Heart right ventricle (tissue), 16 donors: ENCODE measurements around the gene TRIM2. TPM values are rescaled to one million over a fixed set of nuclear protein-coding genes. Genes with fewer than 3 reads are reported as not detected.

Experiments used
- ATAC-seq, 8 donors: fragments of 200-7000 bp; cut with Tn5 transposase; one replicate each; pipeline ENCODE4 v1.9.1; 2020; ENCODE audit warnings: mild to moderate bottlenecking in 8 of 8, moderate library complexity in 8 of 8, moderate number of reproducible peaks in 1 of 8
- DNase-seq, 2 donors: peaks; one replicate each; pipeline ENCODE4 v3.0.0-alpha.2; 2020
- H3K27ac ChIP-seq, 10 donors: fragments of 200-600 bp; sonication (generic) in 2 of 10; one replicate each; pipeline versions ENCODE4 v1.5.0 to v1.8.0; 2020 to 2022; ENCODE audit warnings: mild to moderate bottlenecking in 3 of 10
- H3K27me3 ChIP-seq, 7 donors: fragments of 200-600 bp; one replicate each; pipeline ENCODE4 v1.8.0; 2021 to 2022; ENCODE audit warnings: mild to moderate bottlenecking in 2 of 7
- H3K36me3 ChIP-seq, 9 donors: fragments of 200-600 bp; sonication (generic) in 1 of 9; one replicate each; pipeline versions ENCODE4 v1.5.0 to v1.8.0; 2020 to 2022; ENCODE audit warnings: mild to moderate bottlenecking in 2 of 9
- H3K4me1 ChIP-seq, 9 donors: fragments of 200-600 bp; sonication (generic) in 1 of 9; one replicate each; pipeline versions ENCODE4 v1.5.0 to v1.8.0; 2020 to 2022; ENCODE audit warnings: mild to moderate bottlenecking in 4 of 9
- H3K4me3 ChIP-seq, 10 donors: fragments of 200-600 bp; sonication (generic) in 2 of 10; one replicate each; pipeline versions ENCODE4 v1.5.0 to v1.8.0; 2020 to 2022; ENCODE audit warnings: mild to moderate bottlenecking in 7 of 10, moderate library complexity in 2 of 10
- H3K9me3 ChIP-seq, 11 donors: fragments of 200-600 bp in 10 of 11; sonication (generic) in 2 of 11; one replicate each; pipeline versions ENCODE4 v1.5.0 to v1.8.0; 2013 to 2022; ENCODE audit warnings: mild to moderate bottlenecking in 2 of 11, control low read depth in 1 of 11, moderate library complexity in 1 of 11
- WGBS, 2 donors: extraction: QIAGEN DNeasy Blood & Tissue Kit; methylation state at CpG; one replicate each; pipeline ENCODE4 v1.1.7; 2013; ENCODE audit warnings: inconsistent platforms in 1 of 2; 5-methylcytosine and 5-hydroxymethylcytosine counted together
- intact Hi-C, 10 donors: fragments of 100-400 bp; cut with DNase I; formaldehyde crosslinking; loops; one replicate each; pipeline versions ENCODE4 v1.11.1 to v1.14.2; 2022
- polyA plus RNA-seq, 2 donors: library from polyadenylated mRNA; stranded (reverse); fragments of 200-250 nt; gene quantifications; one replicate each; pipeline ENCODE4 v1.2.3, GENCODE V29; 2013
- total RNA-seq, 10 donors: library from RNA; stranded (reverse); fragmentation: NEBNext Ultra II Directional in 3 of 10; extraction: Animal tissue kit (Norgen Biotek cat#: 25700) in 3 of 10; gene quantifications; one replicate each; pipeline versions ENCODE4 v1.2.1 to v1.2.4, GENCODE V29; 2021 to 2023
- TF ChIP-seq, protein P1 (sequence below), 9 donors: fragments of 200-600 bp; sonication (generic) in 2 of 9; IDR thresholded peaks; one replicate each; pipeline versions ENCODE4 v1.5.0 to v1.8.0; 2021 to 2022; ENCODE audit warnings: antibody characterized with exemption in 9 of 9, mild to moderate bottlenecking in 5 of 9, moderate library complexity in 1 of 9
- donor health status: Arrhythmogenic right ventricular cardiomyopathy.
- donor health status: ischemic (EF 13 %, LVEDD 7.1; RV severe dilation, severe dysfunction).
- donor health status: healthy with polysubstance abuse.
- donor health status: DM: no; HTN: yes; CAD: no.
- donor health status: DM: no; HTN: no; CAD: no.
- donor health status: ischemic (EF 25% LVEDD 6.9; RV normal size, moderate dysfunction).
- donor health status: ischemic (EF 25% LVEDD 5.7; RV mildly dilated, moderate dysfunction).
- donor health status: healthy.
- donor health status: DM: yes; HTN: yes; CAD: no.
- donor health status: Ischemic cardiomyopathy.
- donor health status: ischemic (EF 35%, LVEDD 5.7; RV mildly dilated, moderate dysfunction).
- donor health status: nonischemic (EF 11% LVEDD 7.7; RV severe dilation, severe dysfunction).
- donor health status: DM: yes; HTN: yes; CAD: no.
- donor health status: PGD.
- donor health status: ischemic (EF 29% LVEDD 5.4; RV normal size, mild dysfunction).
- donor health status: nonischemic (EF 23%, LVEDD 6.1; RV moderate dilation, normal function).

TRIM2 gene
- total and polyA plus RNA-seq, 12 donors, result 2.8 to 33.2 (median 20.5) TPM

- Histone ChIP-seq H3K4me1 (peaks cover 0 to 6% (median 0%) of the 10 kb centered on the region in 9 donors), H3K36me3 (no peaks in the 10 kb centered on the region), H3K27me3 (no peaks in the 10 kb centered on the region), H3K27ac (no peak overlapping the region), H3K4me3 (no peak overlapping the region), H3K9me3 (no peaks in the 10 kb centered on the region)
- TF ChIP-seq, protein P1, sequence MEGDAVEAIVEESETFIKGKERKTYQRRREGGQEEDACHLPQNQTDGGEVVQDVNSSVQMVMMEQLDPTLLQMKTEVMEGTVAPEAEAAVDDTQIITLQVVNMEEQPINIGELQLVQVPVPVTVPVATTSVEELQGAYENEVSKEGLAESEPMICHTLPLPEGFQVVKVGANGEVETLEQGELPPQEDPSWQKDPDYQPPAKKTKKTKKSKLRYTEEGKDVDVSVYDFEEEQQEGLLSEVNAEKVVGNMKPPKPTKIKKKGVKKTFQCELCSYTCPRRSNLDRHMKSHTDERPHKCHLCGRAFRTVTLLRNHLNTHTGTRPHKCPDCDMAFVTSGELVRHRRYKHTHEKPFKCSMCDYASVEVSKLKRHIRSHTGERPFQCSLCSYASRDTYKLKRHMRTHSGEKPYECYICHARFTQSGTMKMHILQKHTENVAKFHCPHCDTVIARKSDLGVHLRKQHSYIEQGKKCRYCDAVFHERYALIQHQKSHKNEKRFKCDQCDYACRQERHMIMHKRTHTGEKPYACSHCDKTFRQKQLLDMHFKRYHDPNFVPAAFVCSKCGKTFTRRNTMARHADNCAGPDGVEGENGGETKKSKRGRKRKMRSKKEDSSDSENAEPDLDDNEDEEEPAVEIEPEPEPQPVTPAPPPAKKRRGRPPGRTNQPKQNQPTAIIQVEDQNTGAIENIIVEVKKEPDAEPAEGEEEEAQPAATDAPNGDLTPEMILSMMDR (IDR thresholded peaks at IDR 0.05), result no peak
- intact Hi-C loops, result no loop called here
- ATAC-seq, result no peak
- DNase-seq, result no peak
- WGBS, 2 donors, result 87 to 93% methylated on average over 2 of the region's 2 CpGs
These were observed 181.5 kb downstream of the TRIM2 start for GRCh38 chr4:153385784-153386183.

- H3K27me3 ChIP-seq, result no peaks in the 10 kb centered on the region
- no peak for DNase-seq
- H3K4me3 ChIP-seq, result no peak overlapping the region
- no peak for ATAC-seq
- H3K36me3 ChIP-seq, result no peaks in the 10 kb centered on the region
- H3K9me3 ChIP-seq, result no peaks in the 10 kb centered on the region
- TF ChIP-seq, protein P1 (IDR thresholded peaks at IDR 0.05), result no peak
- H3K27ac ChIP-seq, result no peak overlapping the region
- WGBS, 2 donors, result 95 to 96% methylated on average over 4 of the region's 4 CpGs
- intact Hi-C loops, result no loop called here
- peaks cover 0 to 6% (median 0%) of the 10 kb centered on the region in 9 donors for H3K4me1 ChIP-seq
These were observed 183.7 kb downstream of the TRIM2 start for GRCh38 chr4:153387981-153388380.

Other genes with a start within 250 kb of the TRIM2 start
- 1 to 10 TPM in 1 of 10 donors, under 1 TPM in 4, not detected in 5; 0.25 to 1.7 (median 0.40) TPM for gene MND1, start 140.2 kb downstream of the TRIM2 start, total RNA-seq
- under 1 TPM in 1 of 2 donors, not detected in 1; 0.20 TPM for gene MND1, start 140.2 kb downstream of the TRIM2 start, polyA plus RNA-seq